NB4 (cell line): Measurements from ENCODE around the gene HES4.

Experiments
- DNase-seq: peaks from one replicate; pipeline ENCODE4 v3.0.0; 2010; ENCODE audit warnings: low read depth
- H3K4me3 ChIP-seq: one replicate; pipeline ENCODE4 v1.5.1; 2011; ENCODE audit warnings: mild to moderate bottlenecking, low read depth, low read length, moderate library complexity
- CTCF ChIP-seq: IDR thresholded peaks from one replicate; pipeline ENCODE4 v1.5.1; 2012; ENCODE audit warnings: low read depth, low read length
- MYC ChIP-seq: IDR thresholded peaks from 2 replicates; pipeline ENCODE4 v1.6.1; 2011; ENCODE audit warnings: low read depth, low read length
- POLR2A ChIP-seq: IDR thresholded peaks from 2 replicates; pipeline ENCODE4 v1.6.1; 2011; ENCODE audit warnings: mild to moderate bottlenecking; ENCODE audit not compliant: insufficient read length; ENCODE audit errors: extremely low read depth
- TF ChIP-seq, protein P1 (sequence below): IDR thresholded peaks from 2 replicates; pipeline ENCODE4 v1.6.1; 2011; ENCODE audit warnings: low read depth, low read length

The HES4 gene

GRCh38 chr1:971751-972506 is 28.0 kb downstream of the HES4 start:
- no peak overlapping the region for H3K4me3 ChIP-seq
- no peak for DNase-seq
- TF ChIP-seq CTCF (no peak), MYC (no peak), POLR2A (no peak)
- TF ChIP-seq, protein P1, sequence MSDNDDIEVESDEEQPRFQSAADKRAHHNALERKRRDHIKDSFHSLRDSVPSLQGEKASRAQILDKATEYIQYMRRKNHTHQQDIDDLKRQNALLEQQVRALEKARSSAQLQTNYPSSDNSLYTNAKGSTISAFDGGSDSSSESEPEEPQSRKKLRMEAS, result no peak

DNA sequence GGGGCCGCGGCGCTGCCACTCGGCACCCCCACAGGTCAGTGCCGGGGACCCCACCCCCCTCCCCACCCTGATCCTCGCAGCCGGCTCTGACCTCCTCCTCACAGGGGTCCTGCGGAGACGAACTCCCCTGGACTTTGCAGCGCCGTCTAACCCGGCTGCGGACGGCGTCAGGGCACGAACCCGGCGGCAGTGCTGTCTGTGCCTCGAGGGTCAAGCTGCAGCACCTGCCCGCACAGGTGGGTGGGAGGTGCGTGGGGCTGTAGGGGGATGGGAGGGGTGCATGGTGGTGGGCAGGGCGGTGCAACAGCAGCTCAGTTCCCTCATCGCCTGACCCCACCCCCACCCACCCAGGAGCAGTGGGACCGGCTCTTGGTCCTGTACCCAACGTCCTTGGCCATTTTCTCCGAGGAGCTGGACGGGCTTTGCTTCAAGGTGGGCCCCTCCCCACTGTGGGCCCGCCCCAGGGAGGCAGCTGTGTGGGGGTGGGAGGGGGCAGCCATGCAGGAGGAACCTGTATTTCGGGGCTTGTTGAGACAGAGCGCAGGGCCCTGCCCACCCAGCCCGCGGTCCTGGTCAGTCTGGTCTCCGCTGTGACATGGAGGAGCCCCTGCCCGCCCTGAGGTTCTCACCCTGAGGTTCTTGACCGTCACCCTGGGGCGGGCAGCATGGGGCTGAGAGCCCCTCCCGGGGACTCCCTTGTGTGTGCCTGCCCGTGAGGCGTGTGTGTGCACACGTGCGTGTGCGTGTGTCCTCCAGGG is 28.7 kb downstream of the HES4 start:
- H3K4me3 ChIP-seq, result no peak overlapping the region

DNA sequence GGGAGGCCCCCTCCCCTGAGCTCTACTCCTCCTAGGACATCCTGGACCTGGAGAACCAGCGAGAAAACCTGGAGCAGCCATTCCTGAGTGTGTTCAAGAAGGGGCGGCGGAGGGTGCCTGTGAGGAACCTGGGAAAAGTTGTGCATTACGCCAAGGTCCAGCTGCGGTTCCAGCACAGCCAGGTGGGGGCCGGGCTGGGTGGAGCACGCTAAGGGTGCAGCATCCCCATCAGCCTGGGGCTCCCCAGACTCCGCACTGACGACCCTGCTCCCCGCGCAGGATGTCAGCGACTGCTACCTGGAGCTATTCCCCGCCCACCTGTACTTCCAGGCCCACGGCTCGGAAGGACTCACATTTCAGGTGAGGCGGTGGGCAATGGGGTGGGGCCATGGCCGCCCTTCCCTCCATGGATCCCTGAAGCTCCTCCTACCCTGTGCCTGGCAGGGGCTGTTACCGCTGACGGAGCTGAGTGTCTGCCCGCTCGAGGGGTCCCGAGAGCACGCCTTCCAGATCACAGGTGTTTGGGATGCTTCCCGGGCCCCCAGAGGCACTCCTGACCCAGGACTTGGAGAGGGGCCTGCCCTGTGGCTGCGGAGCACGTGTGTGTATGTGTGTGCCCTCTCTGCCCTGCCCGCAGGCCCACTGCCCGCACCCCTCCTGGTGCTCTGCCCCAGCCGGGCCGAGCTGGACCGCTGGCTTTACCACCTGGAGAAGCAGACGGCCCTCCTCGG is 29.5 kb downstream of the HES4 start:
- no peak overlapping the region for H3K4me3 ChIP-seq
- DNase-seq, result no peak

More for the DNA sequence above, 28.7 kb downstream of the HES4 start:
- no peak for DNase-seq
- TF ChIP-seq MYC, result no peak
- TF ChIP-seq POLR2A, result no peak
- TF ChIP-seq, protein P1, result no peak
- no peak for TF ChIP-seq CTCF

GRCh38 chr1:969260-969855 is 30.5 kb downstream of the HES4 start:
- no peak overlapping the region for H3K4me3 ChIP-seq
- no peak for DNase-seq
- TF ChIP-seq, protein P1, result no peak
- no peak for TF ChIP-seq POLR2A
- TF ChIP-seq MYC, result no peak
- TF ChIP-seq CTCF, result no peak

More for the DNA sequence above, 29.5 kb downstream of the HES4 start:
- no peak for TF ChIP-seq MYC
- no peak for TF ChIP-seq CTCF

DNA sequence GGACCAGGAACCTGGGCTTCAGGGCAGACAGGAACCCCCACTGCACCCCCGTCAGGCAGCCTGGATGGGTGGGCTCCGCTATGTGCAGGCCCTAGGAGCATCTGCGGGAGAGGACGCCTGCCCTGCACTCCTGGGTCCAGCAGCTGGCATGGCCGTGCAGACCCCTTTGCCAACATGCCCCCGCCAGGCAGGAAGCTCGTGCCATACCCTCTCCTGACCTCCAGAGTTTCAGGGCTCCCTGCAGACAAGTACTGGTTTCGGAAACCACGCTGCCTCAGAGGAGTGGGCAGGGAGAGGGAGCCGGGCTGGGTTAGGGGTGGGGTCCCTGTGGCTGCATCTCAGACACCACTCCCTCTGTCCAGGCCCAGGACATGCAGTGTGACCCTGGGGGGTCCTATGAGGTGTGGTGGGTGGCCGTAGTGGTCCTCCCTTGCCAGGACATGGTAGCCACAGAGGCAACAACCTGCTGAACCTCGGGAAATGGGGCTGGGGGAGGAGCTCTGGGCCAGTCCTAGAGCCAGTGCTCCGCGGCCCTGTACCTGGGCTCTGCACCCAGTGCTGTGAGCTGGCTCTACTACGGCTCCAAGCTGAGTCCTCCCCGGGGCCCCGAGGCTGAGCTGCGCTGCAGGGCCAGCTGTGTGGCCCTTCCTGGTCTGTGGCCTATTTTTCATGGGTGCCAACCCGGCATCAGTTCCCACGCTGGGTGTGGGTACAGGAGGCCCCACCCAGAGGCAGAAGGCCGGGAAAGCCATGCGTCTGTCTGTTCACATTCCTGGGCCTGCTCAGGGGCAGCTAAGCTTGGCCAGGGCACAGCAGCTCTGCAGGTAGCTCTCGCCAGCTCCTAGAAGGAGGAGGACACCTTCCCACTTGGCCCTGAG is 32.2 kb downstream of the HES4 start:
- TF ChIP-seq MYC (no peak), CTCF (no peak), POLR2A (no peak)
- TF ChIP-seq, protein P1, result no peak
- no peak for DNase-seq
- H3K4me3 ChIP-seq, result no peak overlapping the region
